ENCODE data around the gene TUB. TPM values are rescaled to one million over a fixed set of nuclear protein-coding genes. Genes with fewer than 3 reads are reported as not detected.

Gene TUB
- total RNA-seq, 1 experiment from 2014 or later: 3.0 TPM

- no peaks in the 10 kb centered on the region for H3K27me3 ChIP-seq (replicated peaks)
- no peak overlapping the region for H3K4me3 ChIP-seq
- no peaks in the 10 kb centered on the region for H3K36me3 ChIP-seq
- H3K27ac ChIP-seq: no peak overlapping the region
- no peaks in the 10 kb centered on the region for H3K9me3 ChIP-seq (replicated peaks)
- H3K4me1 ChIP-seq (replicated peaks): peaks cover 11% of the 10 kb centered on the region; the same call in 1 of the 2 replicates
- DNase-seq (ENCODE audit: low read depth in 1 of 2, low spot score in 2 of 2): peak; percentile 47 to 58
Observed at GRCh38 chr11:8068605-8069221, 12.3 kb upstream of the TUB start.

GRCh38 chr11:8069771-8070170 is 11.2 kb upstream of the TUB start:
- Histone ChIP-seq H3K27me3 (replicated peaks) (no peaks in the 10 kb centered on the region), H3K9me3 (replicated peaks) (no peaks in the 10 kb centered on the region), H3K4me1 (replicated peaks) (peaks cover 11% of the 10 kb centered on the region; the same call in 1 of the 2 replicates), H3K4me3 (no peak overlapping the region), H3K36me3 (no peaks in the 10 kb centered on the region), H3K27ac (no peak overlapping the region)
- DNase-seq (ENCODE audit: low read depth in 1 of 2, low spot score in 2 of 2): no peak

GRCh38 chr11:8070417-8071115 is 10.4 kb upstream of the TUB start:
- H3K27me3 ChIP-seq (replicated peaks): no peaks in the 10 kb centered on the region
- no peak overlapping the region for H3K4me3 ChIP-seq
- no peak for DNase-seq (ENCODE audit: low read depth in 1 of 2, low spot score in 2 of 2)
- no peaks in the 10 kb centered on the region for H3K9me3 ChIP-seq (replicated peaks)
- H3K4me1 ChIP-seq (replicated peaks): peaks cover 11% of the 10 kb centered on the region; the same call in 1 of the 2 replicates
- H3K27ac ChIP-seq: no peak overlapping the region
- no peaks in the 10 kb centered on the region for H3K36me3 ChIP-seq

- no peak overlapping the region for H3K27ac ChIP-seq
- no peaks in the 10 kb centered on the region for H3K27me3 ChIP-seq (replicated peaks)
- peaks cover 11% of the 10 kb centered on the region; the same call in 1 of the 2 replicates for H3K4me1 ChIP-seq (replicated peaks)
- H3K9me3 ChIP-seq (replicated peaks): no peaks in the 10 kb centered on the region
- H3K36me3 ChIP-seq: no peaks in the 10 kb centered on the region
- no peak for DNase-seq (ENCODE audit: low read depth in 1 of 2, low spot score in 2 of 2)
- no peak overlapping the region for H3K4me3 ChIP-seq
Observed at GRCh38 chr11:8071616-8072581, 9.1 kb upstream of the TUB start.

- no peaks in the 10 kb centered on the region for H3K9me3 ChIP-seq (replicated peaks)
- H3K4me3 ChIP-seq: no peak overlapping the region
- no peaks in the 10 kb centered on the region for H3K36me3 ChIP-seq
- no peaks in the 10 kb centered on the region; the same call in 1 of the 2 replicates for H3K4me1 ChIP-seq (replicated peaks)
- no peak overlapping the region for H3K27ac ChIP-seq
- H3K27me3 ChIP-seq (replicated peaks): no peaks in the 10 kb centered on the region
- DNase-seq (ENCODE audit: low read depth in 1 of 2, low spot score in 2 of 2): no peak
Observed at GRCh38 chr11:8075119-8075726, 5.8 kb upstream of the TUB start.

GRCh38 chr11:8079111-8079675 is 1.8 kb upstream of the TUB start:
- H3K36me3 ChIP-seq: no peaks in the 10 kb centered on the region
- no peak overlapping the region for H3K27ac ChIP-seq
- no peak overlapping the region for H3K4me3 ChIP-seq
- H3K4me1 ChIP-seq (replicated peaks): peaks cover 3% of the 10 kb centered on the region; the same call in 1 of the 2 replicates
- no peaks in the 10 kb centered on the region for H3K9me3 ChIP-seq (replicated peaks)
- H3K27me3 ChIP-seq (replicated peaks): no peaks in the 10 kb centered on the region
- DNase-seq (ENCODE audit: low read depth in 1 of 2, low spot score in 2 of 2): no peak

GRCh38 chr11:8080069-8080670 is 841 bp upstream of the TUB start:
- H3K27me3 ChIP-seq (replicated peaks): no peaks in the 10 kb centered on the region
- H3K4me3 ChIP-seq: no peak overlapping the region
- DNase-seq (ENCODE audit: low read depth in 1 of 2, low spot score in 2 of 2): no peak
- no peaks in the 10 kb centered on the region for H3K36me3 ChIP-seq
- no peak overlapping the region for H3K27ac ChIP-seq
- H3K4me1 ChIP-seq (replicated peaks): peaks cover 3% of the 10 kb centered on the region; the same call in 1 of the 2 replicates
- H3K9me3 ChIP-seq (replicated peaks): no peaks in the 10 kb centered on the region

GRCh38 chr11:8081591-8082250 is 710 bp downstream of the TUB start:
- Histone ChIP-seq H3K27ac (no peak overlapping the region), H3K4me3 (peak overlapping the region; percentile 37), H3K27me3 (replicated peaks) (no peaks in the 10 kb centered on the region), H3K4me1 (replicated peaks) (peaks cover 3% of the 10 kb centered on the region; the same call in 1 of the 2 replicates), H3K36me3 (no peaks in the 10 kb centered on the region), H3K9me3 (replicated peaks) (no peaks in the 10 kb centered on the region)
- no peak for DNase-seq (ENCODE audit: low read depth in 1 of 2, low spot score in 2 of 2)

- DNase-seq (ENCODE audit: low read depth in 1 of 2, low spot score in 2 of 2): no peak
- H3K4me3 ChIP-seq: no peak overlapping the region
- H3K27ac ChIP-seq: no peak overlapping the region
Observed at GRCh38 chr11:8082391-8083087, 1.5 kb downstream of the TUB start.

GRCh38 chr11:8083088-8083395 is 2.0 kb downstream of the TUB start:
- Histone ChIP-seq H3K4me3 (no peak overlapping the region), H3K4me1 (replicated peaks) (peaks cover 3% of the 10 kb centered on the region; the same call in 1 of the 2 replicates)

More at GRCh38 chr11:8082391-8083087, 1.5 kb downstream of the TUB start:
- H3K27me3 ChIP-seq (replicated peaks): no peaks in the 10 kb centered on the region
- H3K4me1 ChIP-seq (replicated peaks): peaks cover 3% of the 10 kb centered on the region; the same call in 1 of the 2 replicates
- H3K36me3 ChIP-seq: no peaks in the 10 kb centered on the region
- no peaks in the 10 kb centered on the region for H3K9me3 ChIP-seq (replicated peaks)

GRCh38 chr11:8083871-8084281 is 2.9 kb downstream of the TUB start:
- Histone ChIP-seq H3K9me3 (replicated peaks) (no peaks in the 10 kb centered on the region), H3K36me3 (no peaks in the 10 kb centered on the region), H3K4me3 (no peak overlapping the region), H3K27ac (no peak overlapping the region), H3K27me3 (replicated peaks) (no peaks in the 10 kb centered on the region), H3K4me1 (replicated peaks) (peaks cover 3% of the 10 kb centered on the region; the same call in 1 of the 2 replicates)
- no peak for DNase-seq (ENCODE audit: low read depth in 1 of 2, low spot score in 2 of 2)

More at GRCh38 chr11:8083088-8083395, 2.0 kb downstream of the TUB start:
- H3K36me3 ChIP-seq: no peaks in the 10 kb centered on the region
- H3K9me3 ChIP-seq (replicated peaks): no peaks in the 10 kb centered on the region
- no peak overlapping the region for H3K27ac ChIP-seq
- no peaks in the 10 kb centered on the region for H3K27me3 ChIP-seq (replicated peaks)
- DNase-seq (ENCODE audit: low read depth in 1 of 2, low spot score in 2 of 2): no peak

- Histone ChIP-seq H3K27me3 (replicated peaks) (no peaks in the 10 kb centered on the region), H3K27ac (no peak overlapping the region), H3K4me1 (replicated peaks) (peaks cover 3% of the 10 kb centered on the region; the same call in 1 of the 2 replicates), H3K9me3 (replicated peaks) (no peaks in the 10 kb centered on the region), H3K4me3 (no peak overlapping the region), H3K36me3 (no peaks in the 10 kb centered on the region)
- DNase-seq (ENCODE audit: low read depth in 1 of 2, low spot score in 2 of 2): no peak
Observed at GRCh38 chr11:8084352-8084751, 3.3 kb downstream of the TUB start.

Measured in SJSA1 (cell line).